ENCODE results near the gene ATG7. TPM values are rescaled to one million over a fixed set of nuclear protein-coding genes. Genes with fewer than 3 reads are reported as not detected.

The ATG7 gene
- total and polyA plus RNA-seq, 2 experiments from 2014 or later: 18.4 to 38.6 TPM

DNA sequence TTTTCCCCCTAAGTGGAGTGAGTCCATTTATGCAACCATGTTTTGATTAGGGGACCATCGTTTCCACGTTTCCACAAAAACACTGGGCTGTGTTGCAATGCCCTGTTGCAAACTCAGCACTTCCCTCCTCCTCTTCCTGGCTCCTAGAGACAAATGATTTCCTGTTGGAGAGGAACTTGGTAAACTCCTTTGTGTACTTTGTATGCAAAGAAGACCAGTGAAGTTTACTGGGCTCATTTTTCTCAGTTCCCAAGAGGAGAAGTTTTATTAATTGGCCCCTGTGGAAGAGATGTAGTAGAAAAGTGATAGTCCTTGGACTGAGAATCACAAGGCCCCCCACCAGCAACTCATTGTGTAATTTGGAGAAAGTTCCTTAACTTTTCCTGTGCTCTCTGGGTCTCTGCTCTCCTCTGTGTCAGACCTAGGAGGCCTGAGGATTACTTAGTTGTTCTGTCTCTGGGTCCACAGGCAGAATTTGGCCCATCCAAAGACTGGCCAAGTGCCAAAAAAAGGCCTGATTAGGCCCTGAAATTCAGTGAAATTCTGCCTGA is 95.0 kb downstream of the ATG7 start:
- H3K27me3 ChIP-seq: no peaks in the 10 kb centered on the region
- H3K4me1 ChIP-seq (ENCODE audit: insufficient read depth): peaks cover 6% of the 10 kb centered on the region
- peak overlapping the region; percentile 81 for H3K27ac ChIP-seq
- no peak overlapping the region for H3K4me3 ChIP-seq
- peak; percentile 33 for DNase-seq (ENCODE audit: low spot score)
- WGBS (ENCODE audit: low lambda C conversion rate, missing lambda C conversion rate): 32% methylated on average over 2 of the region's 2 CpGs
- no peak overlapping the region for H3K4me2 ChIP-seq
- no peaks in the 10 kb centered on the region for H4K20me1 ChIP-seq (ENCODE audit: insufficient read depth, poor library complexity, severe bottlenecking)
- no peaks in the 10 kb centered on the region for H3K79me2 ChIP-seq
- H3K9me3 ChIP-seq (ENCODE audit: low read depth): no peaks in the 10 kb centered on the region
- peak overlapping the region; percentile 33 for H2AFZ ChIP-seq
- TF ChIP-seq EZH2 (IDR thresholded peaks at IDR 0.05; ENCODE audit: borderline replicate concordance) (no peak), EZH2phosphoT487 (IDR thresholded peaks at IDR 0.05; ENCODE audit: low read depth, severe bottlenecking, unreplicated experiment) (no peak)
- TF ChIP-seq, protein P1, sequence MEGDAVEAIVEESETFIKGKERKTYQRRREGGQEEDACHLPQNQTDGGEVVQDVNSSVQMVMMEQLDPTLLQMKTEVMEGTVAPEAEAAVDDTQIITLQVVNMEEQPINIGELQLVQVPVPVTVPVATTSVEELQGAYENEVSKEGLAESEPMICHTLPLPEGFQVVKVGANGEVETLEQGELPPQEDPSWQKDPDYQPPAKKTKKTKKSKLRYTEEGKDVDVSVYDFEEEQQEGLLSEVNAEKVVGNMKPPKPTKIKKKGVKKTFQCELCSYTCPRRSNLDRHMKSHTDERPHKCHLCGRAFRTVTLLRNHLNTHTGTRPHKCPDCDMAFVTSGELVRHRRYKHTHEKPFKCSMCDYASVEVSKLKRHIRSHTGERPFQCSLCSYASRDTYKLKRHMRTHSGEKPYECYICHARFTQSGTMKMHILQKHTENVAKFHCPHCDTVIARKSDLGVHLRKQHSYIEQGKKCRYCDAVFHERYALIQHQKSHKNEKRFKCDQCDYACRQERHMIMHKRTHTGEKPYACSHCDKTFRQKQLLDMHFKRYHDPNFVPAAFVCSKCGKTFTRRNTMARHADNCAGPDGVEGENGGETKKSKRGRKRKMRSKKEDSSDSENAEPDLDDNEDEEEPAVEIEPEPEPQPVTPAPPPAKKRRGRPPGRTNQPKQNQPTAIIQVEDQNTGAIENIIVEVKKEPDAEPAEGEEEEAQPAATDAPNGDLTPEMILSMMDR (IDR thresholded peaks at IDR 0.05; ENCODE audit: poor library complexity): no peak
- no peaks in the 10 kb centered on the region for H3K36me3 ChIP-seq (replicated peaks; ENCODE audit: insufficient read depth, low read depth)
- no peaks in the 10 kb centered on the region for H3K9me2 ChIP-seq (replicated peaks; ENCODE audit: insufficient read depth)

DNA sequence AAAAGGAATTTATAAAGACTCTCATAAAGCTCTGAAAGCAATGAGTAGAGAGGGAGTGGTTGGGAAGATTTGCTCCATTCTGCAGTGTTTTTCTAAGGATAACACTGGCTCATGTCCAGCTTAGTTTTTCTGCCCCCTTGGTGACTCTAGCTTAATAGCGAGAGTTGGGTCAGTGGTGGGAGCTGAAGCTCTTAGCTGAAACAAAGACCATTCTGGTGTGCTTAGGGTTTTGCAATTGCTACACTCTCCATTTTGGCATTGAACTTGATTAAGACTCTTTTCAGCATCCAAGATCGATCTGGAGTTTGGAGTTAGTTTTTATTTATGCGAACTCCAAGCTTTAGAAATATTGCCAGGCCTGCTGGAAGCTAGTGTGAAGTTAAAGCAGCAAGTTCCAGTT is 98.0 kb downstream of the ATG7 start:
- Histone ChIP-seq H3K9me2 (replicated peaks; ENCODE audit: insufficient read depth) (no peaks in the 10 kb centered on the region), H2AFZ (no peak overlapping the region), H3K4me3 (no peak overlapping the region), H4K20me1 (ENCODE audit: insufficient read depth, poor library complexity, severe bottlenecking) (no peaks in the 10 kb centered on the region), H3K79me2 (no peaks in the 10 kb centered on the region), H3K27me3 (no peaks in the 10 kb centered on the region), H3K27ac (no peak overlapping the region), H3K4me1 (ENCODE audit: insufficient read depth) (peaks cover 6% of the 10 kb centered on the region), H3K9me3 (ENCODE audit: low read depth) (no peaks in the 10 kb centered on the region), H3K4me2 (no peak overlapping the region), H3K36me3 (replicated peaks; ENCODE audit: insufficient read depth, low read depth) (no peaks in the 10 kb centered on the region)
- no peak for DNase-seq (ENCODE audit: low spot score)
- TF ChIP-seq, protein P1 (IDR thresholded peaks at IDR 0.05; ENCODE audit: poor library complexity): no peak
- TF ChIP-seq EZH2 (IDR thresholded peaks at IDR 0.05; ENCODE audit: borderline replicate concordance) (no peak), EZH2phosphoT487 (IDR thresholded peaks at IDR 0.05; ENCODE audit: low read depth, severe bottlenecking, unreplicated experiment) (no peak)
- WGBS (ENCODE audit: low lambda C conversion rate, missing lambda C conversion rate): 68% methylated on average over 3 of the region's 3 CpGs

DNA sequence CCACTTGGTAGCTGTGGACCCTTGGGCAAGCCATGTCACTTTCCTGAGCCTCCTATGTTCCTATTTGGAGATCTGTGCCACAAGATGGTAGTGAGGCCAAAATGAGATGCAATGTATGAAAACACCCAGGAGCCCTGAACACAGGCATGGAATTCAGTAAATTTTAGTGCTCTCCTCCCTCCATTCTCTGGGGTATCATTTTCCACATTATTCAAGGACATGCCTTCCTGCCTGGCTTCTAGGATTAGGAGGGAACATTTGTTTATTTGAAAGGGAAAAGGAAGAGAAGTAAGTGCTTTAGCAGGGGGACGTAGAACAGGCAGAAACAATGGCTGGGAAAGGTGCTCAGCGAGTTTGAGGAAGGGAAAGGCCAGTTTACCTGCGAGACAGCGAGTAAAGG is 98.8 kb downstream of the ATG7 start:
- Histone ChIP-seq H3K4me1 (ENCODE audit: insufficient read depth) (peaks cover 6% of the 10 kb centered on the region), H4K20me1 (ENCODE audit: insufficient read depth, poor library complexity, severe bottlenecking) (no peaks in the 10 kb centered on the region), H3K4me2 (no peak overlapping the region), H3K36me3 (replicated peaks; ENCODE audit: insufficient read depth, low read depth) (no peaks in the 10 kb centered on the region), H3K9me3 (ENCODE audit: low read depth) (no peaks in the 10 kb centered on the region), H3K79me2 (no peaks in the 10 kb centered on the region), H3K27ac (no peak overlapping the region), H2AFZ (no peak overlapping the region), H3K27me3 (no peaks in the 10 kb centered on the region), H3K9me2 (replicated peaks; ENCODE audit: insufficient read depth) (no peaks in the 10 kb centered on the region), H3K4me3 (no peak overlapping the region)
- DNase-seq (ENCODE audit: low spot score): no peak
- 86% methylated on average over 4 of the region's 4 CpGs for WGBS (ENCODE audit: low lambda C conversion rate, missing lambda C conversion rate)
- TF ChIP-seq, protein P1 (IDR thresholded peaks at IDR 0.05; ENCODE audit: poor library complexity): no peak
- TF ChIP-seq EZH2phosphoT487 (IDR thresholded peaks at IDR 0.05; ENCODE audit: low read depth, severe bottlenecking, unreplicated experiment) (no peak), EZH2 (IDR thresholded peaks at IDR 0.05; ENCODE audit: borderline replicate concordance) (no peak)

Data from hepatocyte (in vitro differentiated cells).